ENCODE results near the gene SLC7A9. TPM values are rescaled to one million over a fixed set of nuclear protein-coding genes. Genes with fewer than 3 reads are reported as not detected.

The SLC7A9 gene
- total RNA-seq (2014; rRNA removed; shearing (Covaris generic)), result not detected in 2 replicates

GRCh38 chr19:32869369-32869965, at the start of gene SLC7A9:
Gene SLC7A9 (minus strand): TSS chr19:32869767. CDS start chr19:32868534, 1,233 bp downstream.
- Histone ChIP-seq H3K4me3 (no peak within 1 kb of the TSS), H3K27ac (no peak within 1 kb of the TSS), H3K27me3 (no peaks in the 10 kb centered on the region), H3K9me3 (replicated peaks) (no peaks in the 10 kb centered on the region), H3K4me1 (peaks cover 31% of the 10 kb centered on the region), H3K36me3 (no peaks in the 10 kb centered on the region)
- DNase-seq, result no peak

- DNase-seq, result no peak
- no peaks in the 10 kb centered on the region; the same call in 1 of the 2 replicates for H3K36me3 ChIP-seq
- H3K27ac ChIP-seq, result no peak overlapping the region
- no peak overlapping the region for H3K4me3 ChIP-seq
- H3K27me3 ChIP-seq, result no peaks in the 10 kb centered on the region
- H3K4me1 ChIP-seq, result no peaks in the 10 kb centered on the region
- H3K9me3 ChIP-seq (replicated peaks), result no peaks in the 10 kb centered on the region
Observed at GRCh38 chr19:32919365-32919764, 49.8 kb upstream of the SLC7A9 start.

GRCh38 chr19:32917616-32917996, 48.0 kb upstream of the SLC7A9 start:
- Histone ChIP-seq H3K9me3 (replicated peaks) (no peaks in the 10 kb centered on the region), H3K27ac (no peak overlapping the region), H3K4me1 (no peaks in the 10 kb centered on the region), H3K27me3 (no peaks in the 10 kb centered on the region), H3K4me3 (no peak overlapping the region), H3K36me3 (0 out of 2 replicates have a peak, but pooled peaks cover 2% of the 10 kb centered on the region)
- DNase-seq, result no peak

GRCh38 chr19:32916969-32917615, 47.5 kb upstream of the SLC7A9 start:
- H3K4me3 ChIP-seq, result no peak overlapping the region
- no peaks in the 10 kb centered on the region for H3K27me3 ChIP-seq
- DNase-seq, result no peak
- no peaks in the 10 kb centered on the region for H3K4me1 ChIP-seq
- no peaks in the 10 kb centered on the region for H3K9me3 ChIP-seq (replicated peaks)
- no peak overlapping the region for H3K27ac ChIP-seq
- 0 out of 2 replicates have a peak, but pooled peaks cover 2% of the 10 kb centered on the region for H3K36me3 ChIP-seq

GRCh38 chr19:32914879-32915660, 45.5 kb upstream of the SLC7A9 start:
- Histone ChIP-seq H3K4me3 (no peak overlapping the region), H3K36me3 (0 out of 2 replicates have a peak, but pooled peaks cover 2% of the 10 kb centered on the region), H3K4me1 (no peaks in the 10 kb centered on the region), H3K27ac (no peak overlapping the region), H3K27me3 (no peaks in the 10 kb centered on the region), H3K9me3 (replicated peaks) (no peaks in the 10 kb centered on the region)
- DNase-seq, result peak in 1 of 2 experiments; percentile 11

GRCh38 chr19:32911467-32911866, 41.9 kb upstream of the SLC7A9 start:
- Histone ChIP-seq H3K27ac (no peak overlapping the region), H3K4me1 (no peaks in the 10 kb centered on the region), H3K27me3 (no peaks in the 10 kb centered on the region), H3K36me3 (0 out of 2 replicates have a peak, but pooled peaks cover 2% of the 10 kb centered on the region), H3K4me3 (no peak overlapping the region), H3K9me3 (replicated peaks) (no peaks in the 10 kb centered on the region)
- DNase-seq, result no peak

GRCh38 chr19:32910874-32911273, 41.3 kb upstream of the SLC7A9 start:
- Histone ChIP-seq H3K36me3 (0 out of 2 replicates have a peak, but pooled peaks cover 2% of the 10 kb centered on the region), H3K27me3 (no peaks in the 10 kb centered on the region), H3K27ac (no peak overlapping the region), H3K4me3 (no peak overlapping the region), H3K4me1 (no peaks in the 10 kb centered on the region), H3K9me3 (replicated peaks) (no peaks in the 10 kb centered on the region; the same call in 1 of the 2 replicates)
- no peak for DNase-seq

- no peak for DNase-seq
Observed at GRCh38 chr19:32910094-32910493, 40.5 kb upstream of the SLC7A9 start.

GRCh38 chr19:32909257-32909656, 39.7 kb upstream of the SLC7A9 start:
- 0 out of 2 replicates have a peak, but pooled peaks cover 2% of the 10 kb centered on the region for H3K36me3 ChIP-seq
- no peak for DNase-seq
- no peak overlapping the region for H3K27ac ChIP-seq
- H3K9me3 ChIP-seq (replicated peaks), result no peaks in the 10 kb centered on the region; the same call in 1 of the 2 replicates
- H3K4me1 ChIP-seq, result no peaks in the 10 kb centered on the region
- H3K4me3 ChIP-seq, result no peak overlapping the region
- no peaks in the 10 kb centered on the region for H3K27me3 ChIP-seq

More at GRCh38 chr19:32910094-32910493, 40.5 kb upstream of the SLC7A9 start:
- no peaks in the 10 kb centered on the region for H3K27me3 ChIP-seq
- H3K36me3 ChIP-seq, result 0 out of 2 replicates have a peak, but pooled peaks cover 2% of the 10 kb centered on the region
- no peaks in the 10 kb centered on the region; the same call in 1 of the 2 replicates for H3K9me3 ChIP-seq (replicated peaks)
- no peaks in the 10 kb centered on the region for H3K4me1 ChIP-seq
- H3K27ac ChIP-seq, result no peak overlapping the region
- no peak overlapping the region for H3K4me3 ChIP-seq

GRCh38 chr19:32908641-32909190, 39.1 kb upstream of the SLC7A9 start:
- Histone ChIP-seq H3K27ac (no peak overlapping the region), H3K4me1 (no peaks in the 10 kb centered on the region), H3K36me3 (no peaks in the 10 kb centered on the region), H3K9me3 (replicated peaks) (no peaks in the 10 kb centered on the region; the same call in 1 of the 2 replicates), H3K27me3 (no peaks in the 10 kb centered on the region), H3K4me3 (no peak overlapping the region)
- peak in 1 of 2 experiments; percentile 22 for DNase-seq

- DNase-seq, result no peak
Observed at GRCh38 chr19:32902448-32902847, 32.9 kb upstream of the SLC7A9 start.

GRCh38 chr19:32901504-32902161, 32.1 kb upstream of the SLC7A9 start:
- peak in 1 of 2 experiments; percentile 20 for DNase-seq
- H3K27me3 ChIP-seq, result no peaks in the 10 kb centered on the region

More at GRCh38 chr19:32902448-32902847, 32.9 kb upstream of the SLC7A9 start:
- Histone ChIP-seq H3K9me3 (replicated peaks) (no peaks in the 10 kb centered on the region; the same call in 1 of the 2 replicates), H3K27me3 (no peaks in the 10 kb centered on the region), H3K4me1 (peaks cover 5% of the 10 kb centered on the region), H3K36me3 (no peaks in the 10 kb centered on the region; the same call in 1 of the 2 replicates), H3K4me3 (no peak overlapping the region), H3K27ac (no peak overlapping the region)

GRCh38 chr19:32896516-32897214, 27.1 kb upstream of the SLC7A9 start:
- Histone ChIP-seq H3K4me1 (peaks cover 18% of the 10 kb centered on the region), H3K36me3 (peaks cover 2% of the 10 kb centered on the region), H3K4me3 (no peak overlapping the region), H3K27me3 (no peaks in the 10 kb centered on the region), H3K27ac (peak overlapping the region; percentile 40), H3K9me3 (replicated peaks) (peaks cover 13% of the 10 kb centered on the region)
- DNase-seq, result peak; percentile 64 to 82

More at GRCh38 chr19:32901504-32902161, 32.1 kb upstream of the SLC7A9 start:
- Histone ChIP-seq H3K4me1 (peaks cover 10% of the 10 kb centered on the region), H3K9me3 (replicated peaks) (no peaks in the 10 kb centered on the region; the same call in 1 of the 2 replicates), H3K36me3 (no peaks in the 10 kb centered on the region; the same call in 1 of the 2 replicates), H3K27ac (no peak overlapping the region), H3K4me3 (no peak overlapping the region)
